CD4-positive, alpha-beta T cell treated with Interleukin-12 subunit alpha and Interleukin-12 subunit beta, for 1 hour (primary cell): ENCODE results near the gene MSI2.

Experiments
- DNase-seq: peaks from one replicate; pipeline ENCODE4 v3.0.0-alpha.2; 2020

Gene MSI2

GRCh38 chr17:57678393-57678792, 422.1 kb downstream of the MSI2 start:
- DNase-seq, result no peak

- DNase-seq, result no peak
These were observed 423.0 kb downstream of the MSI2 start for GRCh38 chr17:57679356-57679755.

- DNase-seq, result no peak
These were observed 423.8 kb downstream of the MSI2 start for GRCh38 chr17:57679906-57680695.

GRCh38 chr17:57682701-57683100, 426.4 kb downstream of the MSI2 start:
- DNase-seq, result no peak

GRCh38 chr17:57684711-57685498, 428.6 kb downstream of the MSI2 start:
- DNase-seq, result no peak

GRCh38 chr17:57685499-57686132, 429.3 kb downstream of the MSI2 start:
- no peak for DNase-seq

GRCh38 chr17:57687642-57688041, 431.3 kb downstream of the MSI2 start:
- DNase-seq, result no peak

GRCh38 chr17:57689254-57689653, 432.9 kb downstream of the MSI2 start:
- DNase-seq, result no peak

GRCh38 chr17:57691939-57692338, 435.6 kb downstream of the MSI2 start:
- no peak for DNase-seq

- DNase-seq, result no peak
These were observed 436.4 kb downstream of the MSI2 start for GRCh38 chr17:57692770-57693169.

GRCh38 chr17:57694051-57694450, 437.7 kb downstream of the MSI2 start:
- DNase-seq, result no peak

- DNase-seq, result no peak
These were observed 439.7 kb downstream of the MSI2 start for GRCh38 chr17:57696050-57696449.

- DNase-seq, result no peak
These were observed 440.9 kb downstream of the MSI2 start for GRCh38 chr17:57697197-57697596.

- peak; percentile 6 for DNase-seq
These were observed 441.8 kb downstream of the MSI2 start for GRCh38 chr17:57697891-57698711.

GRCh38 chr17:57699751-57700219, 443.5 kb downstream of the MSI2 start:
- DNase-seq, result no peak

GRCh38 chr17:57701124-57701523, 444.8 kb downstream of the MSI2 start:
- no peak for DNase-seq

GRCh38 chr17:57703273-57703672, 446.9 kb downstream of the MSI2 start:
- no peak for DNase-seq

- DNase-seq, result no peak
These were observed 448.1 kb downstream of the MSI2 start for GRCh38 chr17:57704448-57704847.

GRCh38 chr17:57705921-57706695, 449.8 kb downstream of the MSI2 start:
- DNase-seq, result no peak

- no peak for DNase-seq
These were observed 450.4 kb downstream of the MSI2 start for GRCh38 chr17:57706761-57707160.

- no peak for DNase-seq
These were observed 451.6 kb downstream of the MSI2 start for GRCh38 chr17:57707892-57708291.

GRCh38 chr17:57708410-57708809, 452.1 kb downstream of the MSI2 start:
- no peak for DNase-seq
